Dorsolateral prefrontal cortex (tissue), 118 donors: ENCODE data around the gene INMT. TPM values are rescaled to one million over a fixed set of nuclear protein-coding genes. Genes with fewer than 3 reads are reported as not detected.

Experiments used
- total RNA-seq, 120 experiments: library from RNA; stranded (reverse); gene quantifications; one replicate each; pipeline versions ENCODE4 v1.2.3 to v1.2.4, GENCODE V29; 2022

Gene INMT
- total RNA-seq, 120 experiments from 2014 or later, result 0.17 to 11.8 (median 0.94) TPM; not detected in 2

Other genes with a start within 250 kb of the INMT start
- gene GGCT, start 247.3 kb upstream of the INMT start, total RNA-seq, result 10 to 100 TPM; 14.1 to 56.5 (median 30.5) TPM
- 100 to 1,000 TPM in 54 of 120 experiments, 10 to 100 TPM in 66; 46.1 to 133 (median 96.3) TPM for gene GARS1, start 157.3 kb upstream of the INMT start, total RNA-seq
- 10 to 100 TPM in 2 of 120 experiments, 1 to 10 TPM in 118; 1.1 to 11.4 (median 5.1) TPM for gene CRHR2, start 69.7 kb upstream of the INMT start, total RNA-seq
- 10 to 100 TPM in 114 of 120 experiments, 1 to 10 TPM in 6; 5.9 to 24.0 (median 14.6) TPM for gene MINDY4, start 19.3 kb downstream of the INMT start, total RNA-seq
- gene AQP1, start 159.7 kb downstream of the INMT start, total RNA-seq, result 100 to 1,000 TPM in 59 of 120 experiments, 10 to 100 TPM in 61; 11.4 to 553 (median 98.9) TPM
- 1 to 10 TPM in 99 of 120 experiments, under 1 TPM in 1, not detected in 20; 0.85 to 8.8 (median 3.5) TPM for gene GHRHR, start 211.8 kb downstream of the INMT start, total RNA-seq